GM19023 (cell line): ENCODE measurements around the gene LIPC.

ENCODE experiments used
- ATAC-seq: cut with Tn5 transposase; IDR thresholded peaks from one replicate; pipeline ENCODE4 v1.9.1; 2021; ENCODE audit warnings: mild to moderate bottlenecking, moderate library complexity; ENCODE audit not compliant: unreplicated experiment

Gene LIPC

GRCh38 chr15:58433597-58434333 is 2.0 kb downstream of the LIPC start:
- ATAC-seq: no peak

GRCh38 chr15:58434334-58434875 is 2.6 kb downstream of the LIPC start:
- no peak for ATAC-seq

GRCh38 chr15:58436552-58436951 is 4.8 kb downstream of the LIPC start:
- no peak for ATAC-seq

- ATAC-seq: no peak
Observed at GRCh38 chr15:58437531-58438105, 5.8 kb downstream of the LIPC start.

- ATAC-seq: no peak
Observed at GRCh38 chr15:58438111-58438510, 6.3 kb downstream of the LIPC start.

GRCh38 chr15:58438956-58439355 is 7.2 kb downstream of the LIPC start:
- ATAC-seq: no peak

- no peak for ATAC-seq
Observed at GRCh38 chr15:58440158-58440910, 8.5 kb downstream of the LIPC start.

- no peak for ATAC-seq
Observed at GRCh38 chr15:58440922-58441321, 9.1 kb downstream of the LIPC start.

GRCh38 chr15:58441376-58442070 is 9.7 kb downstream of the LIPC start:
- no peak for ATAC-seq

GRCh38 chr15:58442122-58442521 is 10.3 kb downstream of the LIPC start:
- no peak for ATAC-seq

GRCh38 chr15:58443308-58443707 is 11.5 kb downstream of the LIPC start:
- ATAC-seq: no peak

- no peak for ATAC-seq
Observed at GRCh38 chr15:58444056-58444455, 12.3 kb downstream of the LIPC start.

- no peak for ATAC-seq
Observed at GRCh38 chr15:58444658-58445332, 13.0 kb downstream of the LIPC start.

- no peak for ATAC-seq
Observed at GRCh38 chr15:58445865-58446264, 14.1 kb downstream of the LIPC start.

GRCh38 chr15:58446521-58446920 is 14.7 kb downstream of the LIPC start:
- ATAC-seq: no peak

- no peak for ATAC-seq
Observed at GRCh38 chr15:58447271-58448010, 15.7 kb downstream of the LIPC start.

GRCh38 chr15:58448331-58448730 is 16.5 kb downstream of the LIPC start:
- no peak for ATAC-seq

- ATAC-seq: no peak
Observed at GRCh38 chr15:58448906-58449305, 17.1 kb downstream of the LIPC start.

- ATAC-seq: no peak
Observed at GRCh38 chr15:58451826-58452225, 20.0 kb downstream of the LIPC start.

- no peak for ATAC-seq
Observed at GRCh38 chr15:58452775-58453174, 21.0 kb downstream of the LIPC start.
